Endothelial cell of umbilical vein (primary cell): ENCODE measurements around the gene CCDC171. TPM values are rescaled to one million over a fixed set of nuclear protein-coding genes. Genes with fewer than 3 reads are reported as not detected.

Source experiments
- BruUV-seq: library from RNA; stranded (reverse); fragments of 400-500 nt; replicated peaks from 2 replicates; lab custom pipeline; 2021; lab: Mats Ljungman, UMichigan
- CTCF ChIA-PET: fragments of 300-600, 350-600 bp; sonication (Branson Sonifier 250); formaldehyde crosslinking; loops from one replicate; lab custom pipeline; 2021; ENCODE audit warnings: antibody characterized with exemption, inconsistent platforms; lab: Charles Lee
- POLR2A ChIA-PET: fragments of 300-600, 350-600 bp; sonication (Branson Sonifier 250); formaldehyde crosslinking; loops from one replicate; lab custom pipeline; 2021; ENCODE audit warnings: antibody characterized with exemption, inconsistent platforms; lab: Charles Lee
- DNase-seq: peaks from one replicate; pipeline ENCODE4 v3.0.0-alpha.2; 2011; ENCODE audit warnings: low read depth, low spot score
- FAIRE-seq: peaks from 2 replicates; lab custom pipeline; 2011; peaks lifted over from hg19 to GRCh38; lab: Jason Lieb, UNC
- H2AFZ ChIP-seq: 2 replicates; pipeline ENCODE4 v1.6.0; 2012; ENCODE audit warnings: low read depth, low read length, control low read depth, inconsistent platforms
- H3K27ac ChIP-seq: 2 replicates; pipeline ENCODE4 v1.5.1; 2011; ENCODE audit warnings: low read depth, mild to moderate bottlenecking, control low read depth, low read length, moderate library complexity; ENCODE audit not compliant: insufficient read depth
- H3K27me3 ChIP-seq, 2 experiments: 2 replicates each; pipeline versions ENCODE4 v1.6.0 to v1.6.1; 2011; ENCODE audit warnings: low read length in 2 of 2, mixed read lengths in 1 of 2; ENCODE audit not compliant: control insufficient read depth in 2 of 2, insufficient read depth in 2 of 2
- H3K36me3 ChIP-seq, 2 experiments: 2 replicates in 1 of 2; 3 replicates in 1 of 2; pipeline ENCODE4 v1.5.1; 2011; ENCODE audit warnings: low read length in 2 of 2, mild to moderate bottlenecking in 1 of 2, moderate library complexity in 1 of 2; ENCODE audit not compliant: control insufficient read depth in 2 of 2, insufficient read depth in 2 of 2; ENCODE audit errors: extremely low read depth in 1 of 2
- H3K4me1 ChIP-seq: 3 replicates; pipeline ENCODE4 v1.5.1; 2011; ENCODE audit warnings: mild to moderate bottlenecking, low read length; ENCODE audit not compliant: control insufficient read depth, insufficient read depth; ENCODE audit errors: extremely low read depth
- H3K4me2 ChIP-seq: 2 replicates; pipeline ENCODE4 v1.6.1; 2011; ENCODE audit warnings: low read length, control low read depth, mixed read lengths; ENCODE audit not compliant: insufficient read depth
- H3K4me3 ChIP-seq, 3 experiments: fragments of 200-600 bp in 1 of 3; sonication (generic), shearing (Covaris generic) in 1 of 3; replicated peaks in 1 of 3; 2 replicates each; pipeline ENCODE4 v1.5.1; 2011 to 2016; ENCODE audit warnings: control low read depth in 3 of 3, low read length in 3 of 3, mild to moderate bottlenecking in 2 of 3, inconsistent platforms in 1 of 3, low read depth in 1 of 3, moderate library complexity in 1 of 3; ENCODE audit not compliant: insufficient read depth in 1 of 3
- H3K79me2 ChIP-seq: 2 replicates; pipeline ENCODE4 v1.6.0; 2012; ENCODE audit warnings: low read length, inconsistent platforms; ENCODE audit not compliant: control insufficient read depth, insufficient read depth
- H3K9ac ChIP-seq: replicated peaks from 2 replicates; pipeline ENCODE3; 2011; ENCODE audit warnings: low read length, control low read depth; ENCODE audit not compliant: insufficient read depth; ENCODE audit errors: extremely low read depth
- H3K9me1 ChIP-seq: replicated peaks from 3 replicates; pipeline ENCODE4 v1.6.0; 2011; ENCODE audit warnings: mild to moderate bottlenecking, low read length; ENCODE audit not compliant: control insufficient read depth, insufficient read depth; ENCODE audit errors: extremely low read depth
- H3K9me3 ChIP-seq: replicated peaks from 2 replicates; pipeline ENCODE4 v1.5.1; 2012; ENCODE audit warnings: low read length, inconsistent platforms; ENCODE audit not compliant: control insufficient read depth, insufficient read depth
- H4K20me1 ChIP-seq: replicated peaks from 2 replicates; pipeline ENCODE3; 2011; ENCODE audit warnings: mild to moderate bottlenecking, low read length; ENCODE audit not compliant: control insufficient read depth, insufficient read depth; ENCODE audit errors: extremely low read depth
- CTCF ChIP-seq, 2 donors: IDR thresholded peaks; 1 replicate in 1 of 2; 2 replicates in 1 of 2; pipeline ENCODE4 v1.5.1; 2011; ENCODE audit warnings: low read length in 2 of 2, mild to moderate bottlenecking in 2 of 2, moderate library complexity in 2 of 2, control low read depth in 1 of 2, inconsistent platforms in 1 of 2, low read depth in 1 of 2; ENCODE audit not compliant: insufficient read depth in 1 of 2; ENCODE audit errors: extremely low read depth in 1 of 2
- EZH2 ChIP-seq: IDR thresholded peaks from 2 replicates; pipeline ENCODE4 v1.6.1; 2012; ENCODE audit warnings: borderline replicate concordance, low read depth, mild to moderate bottlenecking, moderate library complexity, low read length, inconsistent platforms; ENCODE audit not compliant: severe bottlenecking
- FOS ChIP-seq: IDR thresholded peaks from 2 replicates; pipeline ENCODE4 v1.6.1; 2011; ENCODE audit warnings: mild to moderate bottlenecking, low read length, moderate library complexity, borderline replicate concordance; ENCODE audit not compliant: insufficient read depth
- GATA2 ChIP-seq: IDR thresholded peaks from 2 replicates; pipeline ENCODE4 v1.7.0; 2011; ENCODE audit warnings: low read depth, mild to moderate bottlenecking, moderate library complexity, mixed read lengths, low read length; ENCODE audit not compliant: insufficient read length, insufficient read depth
- JUN ChIP-seq: IDR thresholded peaks from 2 replicates; pipeline ENCODE4 v1.6.1; 2011; ENCODE audit warnings: borderline replicate concordance, low read depth; ENCODE audit not compliant: insufficient read length, insufficient read depth
- MYC ChIP-seq: IDR thresholded peaks from one replicate; pipeline ENCODE4 v1.6.1; 2011; ENCODE audit warnings: mild to moderate bottlenecking, low read depth, low read length
- POLR2A ChIP-seq: IDR thresholded peaks from 2 replicates; pipeline ENCODE4 v1.6.1; 2012; ENCODE audit warnings: low read depth, mild to moderate bottlenecking, control low read depth, low read length
- POLR2AphosphoS5 ChIP-seq: IDR thresholded peaks from 2 replicates; pipeline ENCODE4 v1.6.1; 2012; ENCODE audit warnings: low read depth, mild to moderate bottlenecking, control low read depth, low read length, moderate library complexity; ENCODE audit not compliant: insufficient read depth
- dilution Hi-C: fragments of 300-500 bp; cut with MboI; formaldehyde crosslinking; loops from one replicate; pipeline ENCODE4 v1.15.0; 2019; ENCODE audit warnings: low sequenced_read_pairs; ENCODE audit not compliant: extremely low pct_ligation_motif_present
- intact Hi-C: fragments of 100-400 bp; cut with micrococcal nuclease; formaldehyde crosslinking; loops from one replicate; pipeline ENCODE4 v1.10.0; 2022
- polyA plus RNA-seq, 4 experiments: library from polyadenylated mRNA; depleted of rRNA in 3 of 4; stranded (reverse) in 3 of 4; unstranded in 1 of 4; fragments of >200 nt; gene quantifications; 2 replicates each; pipeline versions ENCODE4 v1.2.1 to v1.2.3, GENCODE V29; 2011 to 2012; ENCODE audit warnings: missing spikeins in 1 of 4
- total RNA-seq: library from RNA; stranded (reverse); gene quantifications from 2 replicates; pipeline ENCODE4 v1.2.3, GENCODE V29; 2021
- TF ChIP-seq, protein P1 (sequence below): IDR thresholded peaks from 2 replicates; pipeline ENCODE4 v1.6.1; 2011; ENCODE audit not compliant: insufficient read depth, insufficient read length

Gene CCDC171
- total and polyA plus RNA-seq, 2 donors (not counting 3 experiments of a cell fraction or from before 2014, with no cell fraction given), result 0.58 to 1.4 TPM

- dilution Hi-C loops, result no loop called here
- Histone ChIP-seq H3K79me2 (no peaks in the 10 kb centered on the region), H3K4me3 (no peak overlapping the region), H4K20me1 (no peaks in the 10 kb centered on the region), H3K9ac (no peak overlapping the region), H3K36me3 (no peaks in the 10 kb centered on the region), H3K27ac (no peak overlapping the region), H3K4me1 (no peaks in the 10 kb centered on the region), H3K27me3 (no peaks in the 10 kb centered on the region), H3K9me1 (no peaks in the 10 kb centered on the region), H3K4me2 (no peak overlapping the region), H3K9me3 (no peaks in the 10 kb centered on the region), H2AFZ (no peak overlapping the region)
- FAIRE-seq, result peak; percentile 70
- peak; percentile 36 for DNase-seq
- TF ChIP-seq POLR2AphosphoS5 (no peak), CTCF (IDR thresholded peaks at IDR 0.05; ENCODE audit: extremely low read depth in 1 of 2, insufficient read depth in 1 of 2, low read depth in 1 of 2, low read length in 2 of 2) (peak; percentile 12 to 18)
- ChIA-PET CTCF (interaction anchor here (0.5 to 1.5 kb wide), 18 partner anchors 8 to 412 kb away, joined by 3 to 14 read pairs (median 5); partner anchors contain the start of gene CCDC171), POLR2A (no interaction called here)
- BruUV-seq, result no TSS peak
- intact Hi-C loops, result no loop called here
These were observed 69.6 kb downstream of the CCDC171 start for GRCh38 chr9:15622318-15622971.

DNA sequence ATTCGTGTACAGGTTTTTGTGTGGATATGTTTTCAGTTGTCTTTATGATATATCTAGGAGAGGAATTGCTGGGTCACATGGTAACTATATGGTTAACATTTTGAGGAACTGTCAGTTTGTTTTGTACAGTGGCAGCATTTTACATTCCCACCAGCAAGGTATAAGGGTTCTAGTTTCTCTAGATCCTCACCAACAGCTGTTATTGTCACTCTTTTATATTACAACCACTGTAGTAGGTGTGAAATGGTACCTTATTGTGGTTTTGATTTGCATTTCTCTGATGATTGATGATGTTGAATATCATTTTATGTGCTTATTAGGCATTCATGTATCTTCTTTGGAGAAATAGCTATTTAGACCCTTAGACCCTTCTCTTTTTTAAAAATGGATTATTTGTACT is 82.9 kb downstream of the CCDC171 start:
- no TSS peak for BruUV-seq
- Histone ChIP-seq H3K79me2 (no peaks in the 10 kb centered on the region), H3K4me1 (peaks cover 8% of the 10 kb centered on the region), H4K20me1 (no peaks in the 10 kb centered on the region), H3K27me3 (no peaks in the 10 kb centered on the region), H3K9me1 (no peaks in the 10 kb centered on the region), H3K4me2 (no peak overlapping the region), H3K9ac (no peak overlapping the region), H3K36me3 (no peaks in the 10 kb centered on the region), H2AFZ (no peak overlapping the region), H3K9me3 (no peaks in the 10 kb centered on the region), H3K27ac (no peak overlapping the region), H3K4me3 (no peak overlapping the region)
- POLR2A ChIA-PET, result no interaction called here
- dilution Hi-C loops (no loop called here), intact Hi-C loops (no loop called here)
- TF ChIP-seq CTCF (IDR thresholded peaks at IDR 0.05; ENCODE audit: extremely low read depth in 1 of 2, insufficient read depth in 1 of 2, low read depth in 1 of 2, low read length in 2 of 2), result no peak
- no peak for TF ChIP-seq POLR2AphosphoS5
- no peak for TF ChIP-seq GATA2
- TF ChIP-seq MYC, result no peak
- TF ChIP-seq, protein P1, sequence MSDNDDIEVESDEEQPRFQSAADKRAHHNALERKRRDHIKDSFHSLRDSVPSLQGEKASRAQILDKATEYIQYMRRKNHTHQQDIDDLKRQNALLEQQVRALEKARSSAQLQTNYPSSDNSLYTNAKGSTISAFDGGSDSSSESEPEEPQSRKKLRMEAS, result no peak
- no peak for TF ChIP-seq EZH2
- no peak for TF ChIP-seq POLR2A
- no peak for TF ChIP-seq JUN
- no peak for TF ChIP-seq FOS
- no peak for FAIRE-seq
- DNase-seq, result no peak
- CTCF ChIA-PET, result no interaction called here
